SK-N-SH treated with all-trans-retinoic acid at 6 μM for 48 hours (cell line): Measurements from ENCODE around the gene ZNF622.
"Not testable (repeated sequence)": the region's sequence is repeated elsewhere in the genome, so short reads cannot be mapped to it uniquely, and the experiment has no call there.

ENCODE experiments used
- ATAC-seq: fragments of 200-7000 bp; cut with Tn5 transposase; 3 replicates; pipeline ENCODE4 v1.9.1; 2020; ENCODE audit warnings: mild to moderate bottlenecking, moderate library complexity
- ARNTL ChIP-seq: fragments of 450-650 bp; formaldehyde crosslinking; IDR thresholded peaks from 2 replicates; pipeline ENCODE4 v1.5.0; 2020; ENCODE audit warnings: low read depth, mild to moderate bottlenecking, moderate library complexity, borderline replicate concordance
- CREB5 ChIP-seq: fragments of 250-450 bp; sonication (Bioruptor Pico); IDR thresholded peaks from 2 replicates; pipeline ENCODE4 v1.5.1; 2020; ENCODE audit warnings: low read depth, mild to moderate bottlenecking, moderate library complexity
- CSDC2 ChIP-seq: fragments of 250-450 bp; sonication (Bioruptor Pico); IDR thresholded peaks from 2 replicates; pipeline ENCODE4 v1.5.0; 2020; ENCODE audit warnings: mild to moderate bottlenecking, moderate library complexity
- ESRRG ChIP-seq: fragments of 250-450 bp; sonication (Bioruptor Pico); IDR thresholded peaks from 2 replicates; pipeline ENCODE4 v1.6.1; 2021; ENCODE audit warnings: mild to moderate bottlenecking
- GLIS3 ChIP-seq: fragments of 250-450 bp; sonication (Bioruptor Pico); IDR thresholded peaks from 2 replicates; pipeline ENCODE4 v1.5.0; 2020; ENCODE audit warnings: mild to moderate bottlenecking, moderate library complexity
- ISL1 ChIP-seq: fragments of 250-450 bp; sonication (Bioruptor Pico); IDR thresholded peaks from 2 replicates; pipeline ENCODE4 v2.1.2; 2022; ENCODE audit warnings: mild to moderate bottlenecking, moderate library complexity
- OSR1 ChIP-seq: fragments of 250-450 bp; sonication (Bioruptor Pico); IDR thresholded peaks from 2 replicates; pipeline ENCODE4 v1.8.0; 2022; ENCODE audit warnings: moderate library complexity, mild to moderate bottlenecking, inconsistent platforms
- PATZ1 ChIP-seq: fragments of 250-450 bp; sonication (Bioruptor Pico); IDR thresholded peaks from 2 replicates; pipeline ENCODE4 v1.8.0; 2020; ENCODE audit warnings: mild to moderate bottlenecking, moderate library complexity, borderline replicate concordance
- POU6F1 ChIP-seq: fragments of 250-450 bp; sonication (Bioruptor Pico); IDR thresholded peaks from 2 replicates; pipeline ENCODE4 v1.8.0; 2021; ENCODE audit warnings: low read depth, mild to moderate bottlenecking, moderate library complexity, borderline replicate concordance
- RARB ChIP-seq: fragments of 250-450 bp; sonication (Bioruptor Pico); IDR thresholded peaks from 2 replicates; pipeline ENCODE4 v1.8.0; 2021; ENCODE audit warnings: mild to moderate bottlenecking, moderate library complexity
- SNAI2 ChIP-seq: fragments of 250-450 bp; sonication (Bioruptor Pico); IDR thresholded peaks from 2 replicates; pipeline ENCODE4 v1.5.0; 2020; ENCODE audit warnings: mild to moderate bottlenecking, moderate library complexity
- TCF4 ChIP-seq: fragments of 250-450 bp; sonication (Bioruptor Pico); IDR thresholded peaks from 2 replicates; pipeline ENCODE4 v1.8.0; 2021; ENCODE audit warnings: mild to moderate bottlenecking, moderate library complexity, borderline replicate concordance
- TOX ChIP-seq: fragments of 250-450 bp; sonication (Bioruptor Pico); IDR thresholded peaks from 2 replicates; pipeline ENCODE4 v1.8.0; 2021; ENCODE audit warnings: mild to moderate bottlenecking, moderate library complexity, borderline replicate concordance
- TSHZ2 ChIP-seq: fragments of 250-450 bp; sonication (Bioruptor Pico); IDR thresholded peaks from 2 replicates; pipeline ENCODE4 v1.5.0; 2020; ENCODE audit warnings: mild to moderate bottlenecking, moderate library complexity
- ZC3H10 ChIP-seq: fragments of 250-450 bp; sonication (Bioruptor Pico); IDR thresholded peaks from 2 replicates; pipeline ENCODE4 v1.5.1; 2021; ENCODE audit warnings: mild to moderate bottlenecking, moderate library complexity
- ZFP3 ChIP-seq: fragments of 250-450 bp; sonication (Bioruptor Pico); IDR thresholded peaks from 2 replicates; pipeline ENCODE4 v1.5.0; 2020; ENCODE audit warnings: mild to moderate bottlenecking, moderate library complexity
- ZFP30 ChIP-seq: fragments of 450-650 bp; formaldehyde crosslinking; IDR thresholded peaks from 2 replicates; pipeline ENCODE4 v1.5.0; 2022; ENCODE audit warnings: mild to moderate bottlenecking, moderate library complexity
- ZNF565 ChIP-seq: fragments of 450-650 bp; formaldehyde crosslinking; conservative IDR thresholded peaks from 2 replicates; pipeline ENCODE4 v1.5.0; 2020; ENCODE audit warnings: low read depth, mild to moderate bottlenecking, moderate library complexity
- ZNF70 ChIP-seq: fragments of 450-650 bp; formaldehyde crosslinking; IDR thresholded peaks from 2 replicates; pipeline ENCODE4 v1.5.0; 2020; ENCODE audit warnings: mild to moderate bottlenecking, moderate library complexity
- ZNF8 ChIP-seq: fragments of 450-650 bp; formaldehyde crosslinking; IDR thresholded peaks from 2 replicates; pipeline ENCODE4 v1.5.0; 2020; ENCODE audit warnings: mild to moderate bottlenecking, moderate library complexity

The ZNF622 gene

GRCh38 chr5:16450163-16450562, 15.4 kb downstream of the ZNF622 start:
- no peak for TF ChIP-seq CSDC2 (CRISPR knock-in tag)
- no peak for TF ChIP-seq ISL1 (CRISPR knock-in tag)
- TF ChIP-seq ZNF70 = no peak
- no peak for TF ChIP-seq PATZ1 (CRISPR knock-in tag)
- no peak for TF ChIP-seq ZNF565 (CRISPR knock-in tag)
- TF ChIP-seq ESRRG (CRISPR knock-in tag) = no peak
- ATAC-seq = no peak

- TF ChIP-seq ARNTL (CRISPR knock-in tag) (no peak), TOX (CRISPR knock-in tag) (no peak), OSR1 (CRISPR knock-in tag) (no peak), ZNF565 (CRISPR knock-in tag) (no peak), GLIS3 (no peak), CSDC2 (CRISPR knock-in tag) (no peak), SNAI2 (no peak), TCF4 (CRISPR knock-in tag) (no peak), ISL1 (CRISPR knock-in tag) (no peak), ZC3H10 (CRISPR knock-in tag) (no peak), RARB (CRISPR knock-in tag) (no peak), ESRRG (CRISPR knock-in tag) (no peak), ZFP3 (CRISPR knock-in tag) (no peak)
- ATAC-seq = peak; percentile 40; the same call in 1 of the 3 replicates
These were observed 18.6 kb downstream of the ZNF622 start for GRCh38 chr5:16446993-16447392.

GRCh38 chr5:16437977-16438376, 27.6 kb downstream of the ZNF622 start:
- no peak for ATAC-seq
- TF ChIP-seq POU6F1 (CRISPR knock-in tag) = no peak
- no peak for TF ChIP-seq ARNTL (CRISPR knock-in tag)
- TF ChIP-seq ZFP30 (CRISPR knock-in tag) = no peak
- no peak for TF ChIP-seq ZFP3 (CRISPR knock-in tag)
- no peak for TF ChIP-seq ESRRG (CRISPR knock-in tag)
- TF ChIP-seq RARB (CRISPR knock-in tag) = no peak
- no peak for TF ChIP-seq SNAI2
- TF ChIP-seq ZC3H10 (CRISPR knock-in tag) = no peak
- TF ChIP-seq TCF4 (CRISPR knock-in tag) = no peak
- no peak for TF ChIP-seq ZNF565 (CRISPR knock-in tag)
- TF ChIP-seq TOX (CRISPR knock-in tag) = no peak
- TF ChIP-seq PATZ1 (CRISPR knock-in tag) = no peak
- TF ChIP-seq ZNF70 = no peak
- TF ChIP-seq OSR1 (CRISPR knock-in tag) = no peak
- TF ChIP-seq ZNF8 (CRISPR knock-in tag) = no peak
- no peak for TF ChIP-seq ISL1 (CRISPR knock-in tag)
- TF ChIP-seq TSHZ2 = no peak
- no peak for TF ChIP-seq CREB5
- TF ChIP-seq CSDC2 (CRISPR knock-in tag) = no peak

GRCh38 chr5:16436065-16436682, 29.4 kb downstream of the ZNF622 start:
- ATAC-seq = not testable (repeated sequence)
